Vagina (tissue), 2 donors: ENCODE measurements around the gene OXT. TPM values are rescaled to one million over a fixed set of nuclear protein-coding genes. Genes with fewer than 3 reads are reported as not detected.
A peak's percentile ranks its signal among the peaks of the same experiment; 100 is the strongest.

ENCODE experiments used
- DNase-seq, 2 donors: peaks; one replicate each; pipeline ENCODE4 v3.0.0-alpha.2; 2017; ENCODE audit errors: extremely low spot score in 2 of 2
- H3K27ac ChIP-seq: fragments of 200-600 bp; sonication (generic); one replicate; pipeline ENCODE4 v1.5.1; 2019
- H3K27me3 ChIP-seq: fragments of 200-600 bp; sonication (generic); one replicate; pipeline ENCODE4 v1.5.1; 2019
- H3K36me3 ChIP-seq, 2 donors: fragments of 200-600 bp; sonication (generic); one replicate each; pipeline ENCODE4 v1.5.1; 2017 to 2019
- H3K4me1 ChIP-seq: fragments of 200-600 bp; sonication (generic); one replicate; pipeline ENCODE4 v1.5.1; 2019
- H3K4me3 ChIP-seq, 2 donors: fragments of 200-600 bp; sonication (generic); 1 replicate in 1 of 2; 2 replicates in 1 of 2; pipeline ENCODE4 v1.5.1; 2016 to 2019
- H3K9me3 ChIP-seq: fragments of 200-600 bp; sonication (generic); one replicate; pipeline ENCODE4 v1.5.1; 2019
- CTCF ChIP-seq, 3 experiments: fragments of 450-650 bp in 2 of 3; fragments of 200-600 bp in 1 of 3; sonication (generic) in 1 of 3; IDR thresholded peaks; one replicate each; pipeline ENCODE4 v1.5.1; 2017 to 2019; ENCODE audit warnings: antibody characterized with exemption in 3 of 3, mild to moderate bottlenecking in 2 of 3, moderate library complexity in 2 of 3
- POLR2A ChIP-seq, 2 donors: fragments of 450-650 bp; IDR thresholded peaks; one replicate each; pipeline ENCODE4 v1.6.1; 2017; ENCODE audit warnings: antibody characterized with exemption in 2 of 2, mild to moderate bottlenecking in 2 of 2, moderate library complexity in 2 of 2
- POLR2AphosphoS5 ChIP-seq, 2 donors: sonication (generic); formaldehyde crosslinking; IDR thresholded peaks; one replicate each; pipeline ENCODE4 v1.9.0; 2017; ENCODE audit warnings: antibody characterized with exemption in 2 of 2, mild to moderate bottlenecking in 2 of 2, low read depth in 1 of 2; ENCODE audit not compliant: insufficient read depth in 1 of 2
- intact Hi-C: fragments of 100-400 bp; cut with DNase I; formaldehyde crosslinking; loops from one replicate; pipeline ENCODE4 v1.15.1; 2023
- total RNA-seq: library from RNA; depleted of rRNA; stranded (reverse); fragments of >200 nt; gene quantifications from one replicate; pipeline ENCODE4 v1.2.3, GENCODE V29; 2016

OXT gene
- total RNA-seq, 1 donor from 2014 or later, result not detected

DNA sequence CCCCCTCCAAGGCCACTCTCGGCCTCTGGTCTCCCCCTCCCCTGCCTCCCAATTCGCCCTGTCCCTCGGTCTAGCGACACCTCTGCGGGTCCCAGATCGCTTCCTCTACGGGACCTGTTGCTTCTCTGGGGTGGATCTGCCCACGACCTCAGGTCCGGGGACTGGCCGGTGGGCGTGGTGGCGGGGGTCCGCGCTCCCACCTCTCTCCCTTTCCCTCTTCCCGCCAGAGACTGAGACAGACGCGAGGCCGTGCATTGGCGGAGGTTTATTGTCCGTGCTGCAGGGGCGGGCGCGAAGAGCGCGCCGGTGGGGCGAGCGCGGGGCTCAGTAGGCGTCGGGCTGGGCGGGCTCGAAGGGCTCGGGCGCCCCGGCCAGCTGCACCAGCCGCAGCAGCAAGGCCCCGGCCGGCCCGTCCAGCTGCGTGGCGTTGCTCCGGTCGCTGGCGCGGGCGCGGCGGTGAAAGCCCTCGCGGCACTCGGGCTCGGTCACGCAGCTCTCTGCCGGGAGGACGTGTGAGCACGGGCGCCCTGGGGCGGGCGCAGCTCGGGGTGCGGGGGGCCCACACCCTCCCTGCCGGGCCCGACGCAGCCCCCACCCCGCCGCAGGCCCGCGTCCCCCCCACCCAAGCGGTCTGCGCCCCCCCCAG, 11.0 kb downstream of the OXT start:
- TF ChIP-seq POLR2A (IDR thresholded peaks at IDR 0.05), result no peak
- no peak for TF ChIP-seq POLR2AphosphoS5 (IDR thresholded peaks at IDR 0.05; ENCODE audit: insufficient read depth in 1 of 2, low read depth in 1 of 2)
- TF ChIP-seq CTCF (IDR thresholded peaks at IDR 0.05), result no peak
- Histone ChIP-seq H3K9me3 (no peaks in the 10 kb centered on the region), H3K4me3 (peak overlapping the region; percentile 31 to 49), H3K36me3 (no peaks in the 10 kb centered on the region), H3K27ac (no peak overlapping the region), H3K27me3 (no peaks in the 10 kb centered on the region), H3K4me1 (peaks cover 25% of the 10 kb centered on the region)
- no peak for DNase-seq
- intact Hi-C loops, result no loop called here

GRCh38 chr20:3082955-3083952, 11.8 kb downstream of the OXT start:
- Histone ChIP-seq H3K36me3 (no peaks in the 10 kb centered on the region), H3K9me3 (no peaks in the 10 kb centered on the region), H3K27ac (no peak overlapping the region), H3K4me3 (peak overlapping the region; percentile 31 to 49), H3K4me1 (peaks cover 25% of the 10 kb centered on the region), H3K27me3 (no peaks in the 10 kb centered on the region)
- intact Hi-C loops, result no loop called here
- TF ChIP-seq POLR2A (IDR thresholded peaks at IDR 0.05), result no peak
- no peak for TF ChIP-seq CTCF (IDR thresholded peaks at IDR 0.05)
- TF ChIP-seq POLR2AphosphoS5 (IDR thresholded peaks at IDR 0.05; ENCODE audit: insufficient read depth in 1 of 2, low read depth in 1 of 2), result no peak
- no peak for DNase-seq

GRCh38 chr20:3084283-3084985, 13.0 kb downstream of the OXT start, which contains the start of gene AVP:
TSS of gene AVP (minus strand) at chr20:3084724. CDS start at chr20:3084674, 50 bp downstream.
- Histone ChIP-seq H3K27me3 (no peaks in the 10 kb centered on the region), H3K27ac (no peak within 1 kb of the TSS), H3K4me1 (peaks cover 25% of the 10 kb centered on the region), H3K4me3 (no peak within 1 kb of the TSS), H3K9me3 (no peaks in the 10 kb centered on the region), H3K36me3 (no peaks in the 10 kb centered on the region)
- no peak for DNase-seq
- TF ChIP-seq CTCF (IDR thresholded peaks at IDR 0.05) (no peak), POLR2AphosphoS5 (IDR thresholded peaks at IDR 0.05; ENCODE audit: insufficient read depth in 1 of 2, low read depth in 1 of 2) (no peak), POLR2A (IDR thresholded peaks at IDR 0.05) (no peak)
- intact Hi-C loops, result no loop called here

DNA sequence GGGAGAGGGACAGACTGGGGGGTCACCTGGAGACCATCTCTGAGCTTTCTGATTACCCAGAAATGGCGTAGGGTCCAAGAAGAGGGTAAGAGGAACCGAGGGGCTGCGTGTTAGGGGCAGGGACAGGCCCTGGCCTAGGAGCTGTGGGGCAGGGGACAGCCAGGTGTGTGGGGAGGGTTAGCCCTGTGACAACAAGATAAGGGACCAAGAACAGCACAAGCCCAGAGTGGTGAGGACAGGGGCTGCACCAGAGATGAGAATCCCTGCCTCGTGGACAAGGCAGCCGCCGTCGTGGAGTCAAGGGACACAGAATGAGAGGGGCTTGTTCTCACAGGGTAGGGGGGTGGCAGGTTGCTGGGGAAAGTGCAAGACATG, 13.6 kb downstream of the OXT start:
- Histone ChIP-seq H3K4me3 (no peak overlapping the region), H3K9me3 (no peaks in the 10 kb centered on the region), H3K36me3 (no peaks in the 10 kb centered on the region), H3K4me1 (peaks cover 25% of the 10 kb centered on the region), H3K27me3 (no peaks in the 10 kb centered on the region), H3K27ac (no peak overlapping the region)
- intact Hi-C loops, result no loop called here
- no peak for TF ChIP-seq POLR2AphosphoS5 (IDR thresholded peaks at IDR 0.05; ENCODE audit: insufficient read depth in 1 of 2, low read depth in 1 of 2)
- no peak for TF ChIP-seq POLR2A (IDR thresholded peaks at IDR 0.05)
- TF ChIP-seq CTCF (IDR thresholded peaks at IDR 0.05), result no peak
- DNase-seq, result no peak
